Neural crest cell (in vitro differentiated cells): ENCODE results near the gene FAM13C. TPM values are rescaled to one million over a fixed set of nuclear protein-coding genes. Genes with fewer than 3 reads are reported as not detected.

Experiments
- DNase-seq: peaks from one replicate; pipeline ENCODE4 v3.0.0; 2021; ENCODE audit warnings: low read depth, mixed read lengths, low spot score
- H3K27ac Mint-ChIP-seq: one replicate; pipeline ENCODE4 v1.8.0; 2021; ENCODE audit warnings: mild to moderate bottlenecking, mixed read lengths; ENCODE audit not compliant: unreplicated experiment
- H3K27me3 Mint-ChIP-seq: 2 replicates; pipeline ENCODE4 v1.8.0; 2021; ENCODE audit warnings: low read depth, mild to moderate bottlenecking, mixed read lengths
- H3K36me3 Mint-ChIP-seq: 2 replicates; pipeline ENCODE4 v1.8.0; 2021; ENCODE audit warnings: low read depth, mild to moderate bottlenecking, mixed read lengths
- H3K4me1 Mint-ChIP-seq: 2 replicates; pipeline ENCODE4 v1.8.0; 2021; ENCODE audit warnings: mixed read lengths
- H3K4me3 Mint-ChIP-seq: one replicate; pipeline ENCODE4 v1.8.0; 2021; ENCODE audit warnings: mild to moderate bottlenecking, mixed read lengths
- H3K9me3 Mint-ChIP-seq: 2 replicates; pipeline ENCODE4 v1.8.0; 2021; ENCODE audit warnings: mixed read lengths
- CTCF ChIP-seq: fragments of 200-600 bp; sonication (generic); conservative IDR thresholded peaks from 2 replicates; pipeline ENCODE4 v1.5.0; 2021; ENCODE audit warnings: antibody characterized with exemption, mild to moderate bottlenecking
- total RNA-seq: library from RNA; stranded (reverse); gene quantifications from 2 replicates; pipeline ENCODE4 v1.2.1, GENCODE V29; 2021

FAM13C gene
- total RNA-seq, 1 donor from 2014 or later = 2.9 TPM

GRCh38 chr10:59324597-59324996 lies 37.8 kb downstream of the FAM13C start:
- Mint-ChIP-seq H3K27me3 (no peaks in the 10 kb centered on the region), H3K27ac (peak overlapping the region; percentile 85), H3K4me1 (peaks cover 2% of the 10 kb centered on the region), H3K9me3 (peaks cover 2% of the 10 kb centered on the region), H3K36me3 (peaks cover 4% of the 10 kb centered on the region), H3K4me3 (no peak overlapping the region)
- no peak for DNase-seq
- TF ChIP-seq CTCF = no peak

GRCh38 chr10:59323831-59324401 lies 38.4 kb downstream of the FAM13C start:
- H3K9me3 Mint-ChIP-seq = peaks cover 2% of the 10 kb centered on the region
- H3K27ac Mint-ChIP-seq = no peak overlapping the region
- TF ChIP-seq CTCF = no peak
- H3K4me1 Mint-ChIP-seq = peaks cover 8% of the 10 kb centered on the region
- no peak for DNase-seq
- no peak overlapping the region for H3K4me3 Mint-ChIP-seq
- H3K27me3 Mint-ChIP-seq = no peaks in the 10 kb centered on the region
- H3K36me3 Mint-ChIP-seq = peaks cover 4% of the 10 kb centered on the region

- peaks cover 4% of the 10 kb centered on the region for H3K36me3 Mint-ChIP-seq
- H3K4me1 Mint-ChIP-seq = peaks cover 17% of the 10 kb centered on the region
- TF ChIP-seq CTCF = no peak
- DNase-seq = no peak
- H3K4me3 Mint-ChIP-seq = no peak overlapping the region
- H3K27me3 Mint-ChIP-seq = no peaks in the 10 kb centered on the region
- H3K27ac Mint-ChIP-seq = no peak overlapping the region
- H3K9me3 Mint-ChIP-seq = peaks cover 2% of the 10 kb centered on the region
Measured at GRCh38 chr10:59323036-59323459, 39.3 kb downstream of the FAM13C start.

- Mint-ChIP-seq H3K4me1 (peaks cover 17% of the 10 kb centered on the region), H3K27me3 (no peaks in the 10 kb centered on the region), H3K9me3 (peaks cover 2% of the 10 kb centered on the region), H3K36me3 (peaks cover 4% of the 10 kb centered on the region), H3K4me3 (no peak overlapping the region), H3K27ac (peak overlapping the region; percentile 7)
- TF ChIP-seq CTCF = no peak
- DNase-seq = no peak
Measured at GRCh38 chr10:59322131-59322530, 40.2 kb downstream of the FAM13C start.

GRCh38 chr10:59320355-59320754 lies 42.0 kb downstream of the FAM13C start:
- Mint-ChIP-seq H3K4me3 (no peak overlapping the region), H3K9me3 (peaks cover 2% of the 10 kb centered on the region), H3K27me3 (no peaks in the 10 kb centered on the region), H3K4me1 (peaks cover 17% of the 10 kb centered on the region), H3K36me3 (peaks cover 4% of the 10 kb centered on the region), H3K27ac (no peak overlapping the region)
- no peak for TF ChIP-seq CTCF
- no peak for DNase-seq
